ENCODE data around the gene MTFMT. TPM values are rescaled to one million over a fixed set of nuclear protein-coding genes. Genes with fewer than 3 reads are reported as not detected.

The MTFMT gene
- total and polyA plus RNA-seq, 4 donors = 6.8 to 14.7 (median 8.4) TPM

DNA sequence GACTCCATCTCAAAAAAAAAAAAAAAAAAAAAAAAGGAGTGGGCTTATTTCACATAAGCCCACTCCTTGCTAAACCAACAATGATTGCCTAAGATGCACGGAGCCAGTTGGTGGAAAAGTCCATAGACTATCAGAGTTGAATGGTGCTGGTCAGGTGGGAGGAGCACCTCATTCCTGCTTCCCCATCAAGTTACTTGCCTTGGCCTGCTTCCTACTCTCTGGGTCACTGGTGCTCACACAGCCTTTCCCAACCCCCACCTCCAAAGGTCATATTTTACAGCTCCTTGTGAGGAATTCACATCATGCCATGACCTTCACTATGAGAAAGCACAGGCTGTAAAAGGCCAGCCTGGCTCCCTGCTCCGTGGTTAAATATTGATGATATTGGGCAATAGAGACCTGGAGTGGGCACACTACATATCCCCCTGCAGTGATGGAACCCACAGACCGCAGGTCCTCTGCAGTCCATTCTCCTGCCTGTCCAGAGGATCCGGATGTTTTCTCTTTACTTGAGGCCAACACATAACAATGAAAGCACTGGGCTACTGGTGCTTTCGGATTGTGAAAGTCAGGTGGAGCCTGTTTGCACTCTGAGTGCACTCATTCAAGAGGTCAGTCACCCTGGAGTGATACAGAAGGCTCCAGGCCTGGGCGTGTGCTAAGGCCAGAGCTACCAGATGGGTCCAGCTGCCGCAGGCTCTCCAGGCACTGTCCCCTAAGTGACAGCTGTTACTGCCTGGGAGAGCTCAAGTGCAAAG lies 15.5 kb upstream of the MTFMT start, which contains the start of gene SLC51B:
TSS of gene SLC51B (plus strand) at position 664 of the 758 bp plus-strand sequence. CDS start 4,618 bp downstream, outside the sequence.
- peak; percentile 54 for DNase-seq (ENCODE audit: low spot score)
- WGBS = 26% methylated on average over 7 of the region's 7 CpGs
- TF ChIP-seq TAF1 (conservative IDR thresholded peaks at IDR 0.05) (no peak), RXRA (IDR thresholded peaks at IDR 0.05) (peak; percentile 99), FOXA2 (IDR thresholded peaks at IDR 0.05) (peak; percentile 58), GABPA (IDR thresholded peaks at IDR 0.05 in 1 of 2, conservative IDR thresholded peaks at IDR 0.05 in 1 of 2) (peak in 1 of 2 donors; percentile 56), RAD21 (IDR thresholded peaks at IDR 0.05) (peak; percentile 51 to 53), YY1 (IDR thresholded peaks at IDR 0.05) (peak; percentile 87), HNF4G (IDR thresholded peaks at IDR 0.05) (peak; percentile 23), SP1 (IDR thresholded peaks at IDR 0.05) (peak; percentile 94), HNF4A (conservative IDR thresholded peaks at IDR 0.05) (peak; percentile 76 to 80), NR2F2 (IDR thresholded peaks at IDR 0.05) (peak; percentile 70), FOXA1 (IDR thresholded peaks at IDR 0.05) (peak; percentile 55), EGR1 (IDR thresholded peaks at IDR 0.05; ENCODE audit: low read depth in 2 of 2) (no peak), JUND (IDR thresholded peaks at IDR 0.05) (peak; percentile 36 to 80)
- TF ChIP-seq, protein P1, sequence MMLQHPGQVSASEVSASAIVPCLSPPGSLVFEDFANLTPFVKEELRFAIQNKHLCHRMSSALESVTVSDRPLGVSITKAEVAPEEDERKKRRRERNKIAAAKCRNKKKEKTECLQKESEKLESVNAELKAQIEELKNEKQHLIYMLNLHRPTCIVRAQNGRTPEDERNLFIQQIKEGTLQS (IDR thresholded peaks at IDR 0.05) = no peak
- TF ChIP-seq, protein P2, sequence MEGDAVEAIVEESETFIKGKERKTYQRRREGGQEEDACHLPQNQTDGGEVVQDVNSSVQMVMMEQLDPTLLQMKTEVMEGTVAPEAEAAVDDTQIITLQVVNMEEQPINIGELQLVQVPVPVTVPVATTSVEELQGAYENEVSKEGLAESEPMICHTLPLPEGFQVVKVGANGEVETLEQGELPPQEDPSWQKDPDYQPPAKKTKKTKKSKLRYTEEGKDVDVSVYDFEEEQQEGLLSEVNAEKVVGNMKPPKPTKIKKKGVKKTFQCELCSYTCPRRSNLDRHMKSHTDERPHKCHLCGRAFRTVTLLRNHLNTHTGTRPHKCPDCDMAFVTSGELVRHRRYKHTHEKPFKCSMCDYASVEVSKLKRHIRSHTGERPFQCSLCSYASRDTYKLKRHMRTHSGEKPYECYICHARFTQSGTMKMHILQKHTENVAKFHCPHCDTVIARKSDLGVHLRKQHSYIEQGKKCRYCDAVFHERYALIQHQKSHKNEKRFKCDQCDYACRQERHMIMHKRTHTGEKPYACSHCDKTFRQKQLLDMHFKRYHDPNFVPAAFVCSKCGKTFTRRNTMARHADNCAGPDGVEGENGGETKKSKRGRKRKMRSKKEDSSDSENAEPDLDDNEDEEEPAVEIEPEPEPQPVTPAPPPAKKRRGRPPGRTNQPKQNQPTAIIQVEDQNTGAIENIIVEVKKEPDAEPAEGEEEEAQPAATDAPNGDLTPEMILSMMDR (IDR thresholded peaks at IDR 0.05; ENCODE audit: low read depth, low read length, missing input control) = no peak
- TF ChIP-seq, protein P3, sequence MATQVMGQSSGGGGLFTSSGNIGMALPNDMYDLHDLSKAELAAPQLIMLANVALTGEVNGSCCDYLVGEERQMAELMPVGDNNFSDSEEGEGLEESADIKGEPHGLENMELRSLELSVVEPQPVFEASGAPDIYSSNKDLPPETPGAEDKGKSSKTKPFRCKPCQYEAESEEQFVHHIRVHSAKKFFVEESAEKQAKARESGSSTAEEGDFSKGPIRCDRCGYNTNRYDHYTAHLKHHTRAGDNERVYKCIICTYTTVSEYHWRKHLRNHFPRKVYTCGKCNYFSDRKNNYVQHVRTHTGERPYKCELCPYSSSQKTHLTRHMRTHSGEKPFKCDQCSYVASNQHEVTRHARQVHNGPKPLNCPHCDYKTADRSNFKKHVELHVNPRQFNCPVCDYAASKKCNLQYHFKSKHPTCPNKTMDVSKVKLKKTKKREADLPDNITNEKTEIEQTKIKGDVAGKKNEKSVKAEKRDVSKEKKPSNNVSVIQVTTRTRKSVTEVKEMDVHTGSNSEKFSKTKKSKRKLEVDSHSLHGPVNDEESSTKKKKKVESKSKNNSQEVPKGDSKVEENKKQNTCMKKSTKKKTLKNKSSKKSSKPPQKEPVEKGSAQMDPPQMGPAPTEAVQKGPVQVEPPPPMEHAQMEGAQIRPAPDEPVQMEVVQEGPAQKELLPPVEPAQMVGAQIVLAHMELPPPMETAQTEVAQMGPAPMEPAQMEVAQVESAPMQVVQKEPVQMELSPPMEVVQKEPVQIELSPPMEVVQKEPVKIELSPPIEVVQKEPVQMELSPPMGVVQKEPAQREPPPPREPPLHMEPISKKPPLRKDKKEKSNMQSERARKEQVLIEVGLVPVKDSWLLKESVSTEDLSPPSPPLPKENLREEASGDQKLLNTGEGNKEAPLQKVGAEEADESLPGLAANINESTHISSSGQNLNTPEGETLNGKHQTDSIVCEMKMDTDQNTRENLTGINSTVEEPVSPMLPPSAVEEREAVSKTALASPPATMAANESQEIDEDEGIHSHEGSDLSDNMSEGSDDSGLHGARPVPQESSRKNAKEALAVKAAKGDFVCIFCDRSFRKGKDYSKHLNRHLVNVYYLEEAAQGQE (IDR thresholded peaks at IDR 0.05) = peak; percentile 87
- TF ChIP-seq, protein P4, sequence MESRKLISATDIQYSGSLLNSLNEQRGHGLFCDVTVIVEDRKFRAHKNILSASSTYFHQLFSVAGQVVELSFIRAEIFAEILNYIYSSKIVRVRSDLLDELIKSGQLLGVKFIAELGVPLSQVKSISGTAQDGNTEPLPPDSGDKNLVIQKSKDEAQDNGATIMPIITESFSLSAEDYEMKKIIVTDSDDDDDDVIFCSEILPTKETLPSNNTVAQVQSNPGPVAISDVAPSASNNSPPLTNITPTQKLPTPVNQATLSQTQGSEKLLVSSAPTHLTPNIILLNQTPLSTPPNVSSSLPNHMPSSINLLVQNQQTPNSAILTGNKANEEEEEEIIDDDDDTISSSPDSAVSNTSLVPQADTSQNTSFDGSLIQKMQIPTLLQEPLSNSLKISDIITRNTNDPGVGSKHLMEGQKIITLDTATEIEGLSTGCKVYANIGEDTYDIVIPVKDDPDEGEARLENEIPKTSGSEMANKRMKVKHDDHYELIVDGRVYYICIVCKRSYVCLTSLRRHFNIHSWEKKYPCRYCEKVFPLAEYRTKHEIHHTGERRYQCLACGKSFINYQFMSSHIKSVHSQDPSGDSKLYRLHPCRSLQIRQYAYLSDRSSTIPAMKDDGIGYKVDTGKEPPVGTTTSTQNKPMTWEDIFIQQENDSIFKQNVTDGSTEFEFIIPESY (IDR thresholded peaks at IDR 0.05) = peak; percentile 56
- TF ChIP-seq, protein P5, sequence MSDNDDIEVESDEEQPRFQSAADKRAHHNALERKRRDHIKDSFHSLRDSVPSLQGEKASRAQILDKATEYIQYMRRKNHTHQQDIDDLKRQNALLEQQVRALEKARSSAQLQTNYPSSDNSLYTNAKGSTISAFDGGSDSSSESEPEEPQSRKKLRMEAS (IDR thresholded peaks at IDR 0.05) = peak; percentile 90
- H3K4me1 ChIP-seq (ENCODE audit: control insufficient read depth in 4 of 4, insufficient read depth in 4 of 4, low read length in 3 of 4) = peaks cover 3 to 19% (median 16%) of the 10 kb centered on the region in 4 donors
- H3K36me3 ChIP-seq (ENCODE audit: control insufficient read depth in 4 of 4, insufficient read depth in 3 of 4, low read depth in 1 of 4, low read length in 3 of 4) = no peaks in the 10 kb centered on the region
- no peak within 1 kb of the TSS for H3K4me3 ChIP-seq (ENCODE audit: low read depth in 1 of 3, low read length in 3 of 3)
- H3K9me3 ChIP-seq (ENCODE audit: control insufficient read depth in 4 of 4, low read length in 3 of 4) = no peaks in the 10 kb centered on the region
- H3K27ac ChIP-seq (ENCODE audit: low read depth in 1 of 2, low read length in 2 of 2) = peak within 1 kb of the TSS; percentile 95 to 98
- no peaks in the 10 kb centered on the region for H3K27me3 ChIP-seq (ENCODE audit: control insufficient read depth in 4 of 4, insufficient read depth in 4 of 4, low read length in 3 of 4)
- H3K9ac ChIP-seq (ENCODE audit: low read depth in 1 of 2, low read length in 2 of 2) = peak within 1 kb of the TSS in 1 of 2 donors; percentile 32
